ENCODE results near the gene KCND2.

The KCND2 gene

DNA sequence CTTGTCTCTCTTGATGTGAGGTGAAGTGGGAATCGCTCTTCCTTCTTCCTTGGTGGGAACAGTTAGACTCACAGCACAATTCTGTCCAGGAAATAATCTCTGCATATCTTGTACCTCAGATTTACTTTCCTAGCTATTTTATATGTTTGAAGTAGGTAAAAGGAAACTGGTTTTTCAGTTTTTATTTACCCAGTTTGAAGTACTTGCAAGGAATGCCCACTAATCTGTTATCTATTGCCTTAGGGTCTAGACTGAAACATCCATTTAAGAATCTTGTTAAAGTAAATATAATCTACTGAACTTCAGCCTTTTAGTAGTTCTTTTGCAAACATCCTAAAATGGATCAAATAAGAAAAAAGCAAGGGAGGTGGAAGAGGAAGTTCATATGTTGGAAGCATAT, 229.8 kb downstream of the KCND2 start:
- Histone ChIP-seq H3K27me3 (ENCODE audit: insufficient read depth, low read length) (no peaks in the 10 kb centered on the region), H3K36me3 (ENCODE audit: insufficient read depth, low read length) (no peaks in the 10 kb centered on the region), H3K9me3 (ENCODE audit: low read length) (no peaks in the 10 kb centered on the region), H3K9ac (ENCODE audit: low read length) (no peak overlapping the region), H3K4me2 (ENCODE audit: low read length) (no peak overlapping the region), H3K27ac (ENCODE audit: low read depth, low read length, poor library complexity, severe bottlenecking) (no peak overlapping the region), H3F3A (ENCODE audit: insufficient read depth, low read length) (no peaks in the 10 kb centered on the region), H4K20me1 (ENCODE audit: insufficient read depth, low read length) (no peaks in the 10 kb centered on the region), H2AFZ (ENCODE audit: low read length) (no peak overlapping the region), H3K9me2 (ENCODE audit: low read depth, low read length) (no peaks in the 10 kb centered on the region), H3K4me1 (ENCODE audit: insufficient read depth, low read length, severe bottlenecking) (no peaks in the 10 kb centered on the region), H3K4me3 (ENCODE audit: low read depth, low read length, poor library complexity, severe bottlenecking) (no peak overlapping the region), H3K79me2 (ENCODE audit: insufficient read depth, low read length) (no peaks in the 10 kb centered on the region)
- no peak for TF ChIP-seq EZH2 (IDR thresholded peaks at IDR 0.05; ENCODE audit: borderline replicate concordance, low read length)
- TF ChIP-seq, protein P1, sequence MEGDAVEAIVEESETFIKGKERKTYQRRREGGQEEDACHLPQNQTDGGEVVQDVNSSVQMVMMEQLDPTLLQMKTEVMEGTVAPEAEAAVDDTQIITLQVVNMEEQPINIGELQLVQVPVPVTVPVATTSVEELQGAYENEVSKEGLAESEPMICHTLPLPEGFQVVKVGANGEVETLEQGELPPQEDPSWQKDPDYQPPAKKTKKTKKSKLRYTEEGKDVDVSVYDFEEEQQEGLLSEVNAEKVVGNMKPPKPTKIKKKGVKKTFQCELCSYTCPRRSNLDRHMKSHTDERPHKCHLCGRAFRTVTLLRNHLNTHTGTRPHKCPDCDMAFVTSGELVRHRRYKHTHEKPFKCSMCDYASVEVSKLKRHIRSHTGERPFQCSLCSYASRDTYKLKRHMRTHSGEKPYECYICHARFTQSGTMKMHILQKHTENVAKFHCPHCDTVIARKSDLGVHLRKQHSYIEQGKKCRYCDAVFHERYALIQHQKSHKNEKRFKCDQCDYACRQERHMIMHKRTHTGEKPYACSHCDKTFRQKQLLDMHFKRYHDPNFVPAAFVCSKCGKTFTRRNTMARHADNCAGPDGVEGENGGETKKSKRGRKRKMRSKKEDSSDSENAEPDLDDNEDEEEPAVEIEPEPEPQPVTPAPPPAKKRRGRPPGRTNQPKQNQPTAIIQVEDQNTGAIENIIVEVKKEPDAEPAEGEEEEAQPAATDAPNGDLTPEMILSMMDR (IDR thresholded peaks at IDR 0.05; ENCODE audit: low read length): no peak

DNA sequence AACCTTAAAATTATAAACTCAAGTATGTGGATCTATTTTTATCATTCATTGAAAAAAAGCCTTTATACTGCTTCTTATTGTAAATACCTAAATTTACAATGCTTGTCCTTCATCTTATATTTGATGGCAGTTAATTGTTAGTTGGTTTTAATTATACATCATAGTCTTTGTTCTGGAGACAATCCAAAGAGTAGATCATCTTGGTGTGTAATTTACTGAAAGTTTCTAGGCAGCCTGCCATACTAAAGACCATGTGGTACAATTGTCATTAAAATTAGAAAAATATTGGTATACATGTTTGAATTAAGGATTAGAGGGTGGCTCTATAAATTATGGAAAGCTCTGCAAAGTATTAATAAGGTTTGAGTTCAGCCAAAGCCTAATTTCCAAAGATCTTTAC, 231.4 kb downstream of the KCND2 start:
- no peak overlapping the region for H3K4me3 ChIP-seq (ENCODE audit: low read depth, low read length, poor library complexity, severe bottlenecking)
- no peak overlapping the region for H2AFZ ChIP-seq (ENCODE audit: low read length)
- no peaks in the 10 kb centered on the region for H3K79me2 ChIP-seq (ENCODE audit: insufficient read depth, low read length)
- no peaks in the 10 kb centered on the region for H3K9me2 ChIP-seq (ENCODE audit: low read depth, low read length)
- H3K9me3 ChIP-seq (ENCODE audit: low read length): no peaks in the 10 kb centered on the region
- no peaks in the 10 kb centered on the region for H3K27me3 ChIP-seq (ENCODE audit: insufficient read depth, low read length)
- no peaks in the 10 kb centered on the region for H3F3A ChIP-seq (ENCODE audit: insufficient read depth, low read length)
- H3K9ac ChIP-seq (ENCODE audit: low read length): no peak overlapping the region
- H4K20me1 ChIP-seq (ENCODE audit: insufficient read depth, low read length): no peaks in the 10 kb centered on the region
- H3K4me2 ChIP-seq (ENCODE audit: low read length): no peak overlapping the region
- H3K27ac ChIP-seq (ENCODE audit: low read depth, low read length, poor library complexity, severe bottlenecking): no peak overlapping the region
- no peak for TF ChIP-seq EZH2 (IDR thresholded peaks at IDR 0.05; ENCODE audit: borderline replicate concordance, low read length)
- H3K4me1 ChIP-seq (ENCODE audit: insufficient read depth, low read length, severe bottlenecking): no peaks in the 10 kb centered on the region
- H3K36me3 ChIP-seq (ENCODE audit: insufficient read depth, low read length): no peaks in the 10 kb centered on the region

DNA sequence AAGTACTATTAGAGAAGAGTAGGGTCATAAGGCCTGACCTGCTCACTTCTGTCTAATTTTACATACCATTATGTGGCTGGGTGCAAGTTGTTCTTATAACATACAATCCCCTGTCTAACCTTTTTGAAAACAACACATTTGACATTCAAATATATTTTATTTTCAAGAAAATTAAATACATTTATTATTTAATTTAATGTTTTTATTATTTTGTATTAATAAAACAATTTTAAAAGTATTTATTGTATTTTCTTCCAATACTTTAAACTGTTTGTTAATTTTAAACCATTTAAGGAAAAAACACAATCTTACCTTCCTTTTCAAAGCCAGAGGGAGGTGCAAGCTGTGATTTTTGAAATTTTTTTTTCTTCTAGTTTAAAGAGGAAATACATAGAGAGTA, 232.8 kb downstream of the KCND2 start:
- Histone ChIP-seq H3K27ac (ENCODE audit: low read depth, low read length, poor library complexity, severe bottlenecking) (no peak overlapping the region), H4K20me1 (ENCODE audit: insufficient read depth, low read length) (no peaks in the 10 kb centered on the region), H3K36me3 (ENCODE audit: insufficient read depth, low read length) (no peaks in the 10 kb centered on the region), H2AFZ (ENCODE audit: low read length) (no peak overlapping the region), H3K27me3 (ENCODE audit: insufficient read depth, low read length) (no peaks in the 10 kb centered on the region), H3K9me2 (ENCODE audit: low read depth, low read length) (no peaks in the 10 kb centered on the region), H3K79me2 (ENCODE audit: insufficient read depth, low read length) (no peaks in the 10 kb centered on the region), H3F3A (ENCODE audit: insufficient read depth, low read length) (no peaks in the 10 kb centered on the region), H3K9me3 (ENCODE audit: low read length) (no peaks in the 10 kb centered on the region), H3K4me2 (ENCODE audit: low read length) (no peak overlapping the region), H3K4me3 (ENCODE audit: low read depth, low read length, poor library complexity, severe bottlenecking) (no peak overlapping the region), H3K9ac (ENCODE audit: low read length) (no peak overlapping the region), H3K4me1 (ENCODE audit: insufficient read depth, low read length, severe bottlenecking) (no peaks in the 10 kb centered on the region)
- no peak for TF ChIP-seq EZH2 (IDR thresholded peaks at IDR 0.05; ENCODE audit: borderline replicate concordance, low read length)
- TF ChIP-seq, protein P1 (IDR thresholded peaks at IDR 0.05; ENCODE audit: low read length): no peak

DNA sequence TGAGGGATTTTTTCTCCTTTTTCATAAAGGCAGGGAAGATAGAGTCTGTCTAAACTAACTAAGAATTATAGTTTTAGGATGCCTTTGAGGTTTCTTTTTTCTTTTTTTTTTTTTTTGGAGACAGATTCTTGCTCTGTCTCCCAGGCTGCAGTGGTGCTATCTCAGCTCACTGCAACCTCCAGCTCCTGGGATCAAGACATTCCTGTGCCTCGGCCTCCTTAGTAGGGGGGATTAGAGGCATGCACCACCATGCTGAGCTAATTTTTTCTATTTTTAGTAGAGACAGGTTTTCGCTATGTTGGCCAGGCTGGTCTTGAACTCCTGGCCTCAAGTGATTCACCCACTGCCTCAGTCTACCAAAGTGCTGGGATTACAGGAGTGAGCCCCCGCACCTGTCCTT, 239.7 kb downstream of the KCND2 start:
- Histone ChIP-seq H3K9me3 (ENCODE audit: low read length) (no peaks in the 10 kb centered on the region), H3K4me3 (ENCODE audit: low read depth, low read length, poor library complexity, severe bottlenecking) (no peak overlapping the region), H3K4me2 (ENCODE audit: low read length) (no peak overlapping the region), H3K9me2 (ENCODE audit: low read depth, low read length) (no peaks in the 10 kb centered on the region), H3K4me1 (ENCODE audit: insufficient read depth, low read length, severe bottlenecking) (no peaks in the 10 kb centered on the region), H4K20me1 (ENCODE audit: insufficient read depth, low read length) (no peaks in the 10 kb centered on the region), H3K27me3 (ENCODE audit: insufficient read depth, low read length) (no peaks in the 10 kb centered on the region), H3K36me3 (ENCODE audit: insufficient read depth, low read length) (no peaks in the 10 kb centered on the region), H2AFZ (ENCODE audit: low read length) (no peak overlapping the region), H3K27ac (ENCODE audit: low read depth, low read length, poor library complexity, severe bottlenecking) (no peak overlapping the region), H3F3A (ENCODE audit: insufficient read depth, low read length) (no peaks in the 10 kb centered on the region), H3K9ac (ENCODE audit: low read length) (no peak overlapping the region), H3K79me2 (ENCODE audit: insufficient read depth, low read length) (no peaks in the 10 kb centered on the region)
- TF ChIP-seq, protein P1 (IDR thresholded peaks at IDR 0.05; ENCODE audit: low read length): no peak
- no peak for TF ChIP-seq EZH2 (IDR thresholded peaks at IDR 0.05; ENCODE audit: borderline replicate concordance, low read length)
